ENCODE data around the gene ING3. TPM values are rescaled to one million over a fixed set of nuclear protein-coding genes. Genes with fewer than 3 reads are reported as not detected.
A peak's percentile ranks its signal among the peaks of the same experiment; 100 is the strongest.

ING3 gene
- total and polyA plus RNA-seq, 12 donors: 6.0 to 18.1 (median 13.5) TPM

- peak overlapping the region in 1 of 10 donors; percentile 8 for H3K4me3 ChIP-seq
- TF ChIP-seq, protein P1, sequence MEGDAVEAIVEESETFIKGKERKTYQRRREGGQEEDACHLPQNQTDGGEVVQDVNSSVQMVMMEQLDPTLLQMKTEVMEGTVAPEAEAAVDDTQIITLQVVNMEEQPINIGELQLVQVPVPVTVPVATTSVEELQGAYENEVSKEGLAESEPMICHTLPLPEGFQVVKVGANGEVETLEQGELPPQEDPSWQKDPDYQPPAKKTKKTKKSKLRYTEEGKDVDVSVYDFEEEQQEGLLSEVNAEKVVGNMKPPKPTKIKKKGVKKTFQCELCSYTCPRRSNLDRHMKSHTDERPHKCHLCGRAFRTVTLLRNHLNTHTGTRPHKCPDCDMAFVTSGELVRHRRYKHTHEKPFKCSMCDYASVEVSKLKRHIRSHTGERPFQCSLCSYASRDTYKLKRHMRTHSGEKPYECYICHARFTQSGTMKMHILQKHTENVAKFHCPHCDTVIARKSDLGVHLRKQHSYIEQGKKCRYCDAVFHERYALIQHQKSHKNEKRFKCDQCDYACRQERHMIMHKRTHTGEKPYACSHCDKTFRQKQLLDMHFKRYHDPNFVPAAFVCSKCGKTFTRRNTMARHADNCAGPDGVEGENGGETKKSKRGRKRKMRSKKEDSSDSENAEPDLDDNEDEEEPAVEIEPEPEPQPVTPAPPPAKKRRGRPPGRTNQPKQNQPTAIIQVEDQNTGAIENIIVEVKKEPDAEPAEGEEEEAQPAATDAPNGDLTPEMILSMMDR (IDR thresholded peaks at IDR 0.05): no peak
- WGBS, 2 donors: 87 to 90% methylated on average over 2 of the region's 2 CpGs
- H3K36me3 ChIP-seq: no peaks in the 10 kb centered on the region
- ATAC-seq: no peak
- H3K9me3 ChIP-seq: no peaks in the 10 kb centered on the region
- intact Hi-C loops (cut with DNase I): loop anchor here in 1 of 10 donors (10.0 kb wide), 1 partner anchor 46 kb away; no protein-coding TSS in a partner anchor
- H3K27me3 ChIP-seq: no peaks in the 10 kb centered on the region
- peaks cover 5 to 96% (median 82%) of the 10 kb centered on the region in 9 donors for H3K4me1 ChIP-seq
- H3K27ac ChIP-seq: peak overlapping the region in 6 of 10 donors; percentile 42 to 70 (median 61)
- DNase-seq: no peak
These were observed 48.5 kb downstream of the ING3 start for GRCh38 chr7:120998996-120999565.

DNA sequence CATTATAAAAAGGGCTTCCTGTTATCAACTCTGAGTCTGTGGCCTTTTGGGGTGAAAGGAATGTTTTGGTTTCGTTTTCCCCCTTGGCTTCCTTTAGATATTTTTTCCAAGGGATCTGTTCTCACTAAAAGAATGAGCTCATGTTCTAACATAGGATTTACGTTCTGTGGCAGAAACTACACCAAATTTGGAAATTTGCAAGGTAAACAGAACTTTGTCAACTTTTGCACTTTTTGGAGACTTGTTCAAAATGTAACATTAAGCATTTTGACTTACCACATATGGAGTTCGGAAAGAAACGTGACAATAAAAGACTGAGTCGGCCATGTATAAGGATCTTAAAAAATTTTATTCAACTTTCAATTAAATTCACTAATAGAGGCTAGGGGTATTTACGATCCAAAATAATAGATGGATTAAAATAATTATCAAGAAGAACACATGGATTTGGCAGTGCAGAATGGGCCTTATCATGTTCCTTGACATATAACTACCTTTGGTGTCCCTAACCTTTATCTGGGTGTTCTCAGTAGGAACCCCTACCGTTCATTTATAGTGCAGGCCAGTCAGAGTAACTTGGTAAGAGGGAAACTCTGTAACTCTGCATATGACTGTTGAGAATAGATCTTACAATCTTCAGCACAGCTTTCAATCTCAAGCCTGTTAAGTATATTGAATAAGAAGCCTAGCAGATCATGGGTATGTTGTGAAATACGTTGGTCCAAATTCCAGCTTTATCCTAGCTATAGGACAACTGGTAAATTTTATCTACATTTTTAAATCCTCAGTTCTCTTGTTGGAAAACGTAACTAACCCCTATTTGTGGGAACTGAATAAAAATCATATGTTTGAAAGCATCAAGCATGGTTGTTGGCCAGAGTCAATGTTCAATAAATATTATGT is 49.8 kb downstream of the ING3 start:
- no peak for DNase-seq
- ATAC-seq: peak in 6 of 8 donors; percentile 35 to 55 (median 46)
- no peaks in the 10 kb centered on the region for H3K36me3 ChIP-seq
- peak overlapping the region in 9 of 10 donors; percentile 4 to 70 (median 52) for H3K27ac ChIP-seq
- peaks cover 5 to 93% (median 72%) of the 10 kb centered on the region in 9 donors for H3K4me1 ChIP-seq
- H3K27me3 ChIP-seq: no peaks in the 10 kb centered on the region
- intact Hi-C loops (cut with DNase I): no loop called here
- peak overlapping the region in 7 of 10 donors; percentile 2 to 10 (median 6) for H3K4me3 ChIP-seq
- WGBS, 2 donors: 51 to 65% methylated on average over 9 of the region's 9 CpGs
- peaks cover 0 to 3% (median 0%) of the 10 kb centered on the region in 11 donors for H3K9me3 ChIP-seq
- TF ChIP-seq, protein P1 (IDR thresholded peaks at IDR 0.05): no peak

- WGBS, 2 donors: 70 to 90% methylated on average over 3 of the region's 3 CpGs
These were observed 50.8 kb downstream of the ING3 start for GRCh38 chr7:121001234-121001906.

More at GRCh38 chr7:121001234-121001906, 50.8 kb downstream of the ING3 start:
- Histone ChIP-seq H3K27ac (peak overlapping the region in 5 of 10 donors; percentile 9 to 69 (median 58)), H3K4me3 (no peak overlapping the region), H3K27me3 (no peaks in the 10 kb centered on the region), H3K4me1 (peaks cover 5 to 95% (median 70%) of the 10 kb centered on the region in 9 donors), H3K36me3 (no peaks in the 10 kb centered on the region), H3K9me3 (peaks cover 0 to 3% (median 0%) of the 10 kb centered on the region in 11 donors)
- intact Hi-C loops (cut with DNase I): no loop called here
- TF ChIP-seq, protein P1 (IDR thresholded peaks at IDR 0.05): no peak
- DNase-seq (no peak), ATAC-seq (no peak)
